ENCODE results near the gene PSME2.

- no peak for TF ChIP-seq TCF7 (IDR thresholded peaks at IDR 0.05; ENCODE audit: borderline replicate concordance)
- TF ChIP-seq SMC3 (IDR thresholded peaks at IDR 0.05; ENCODE audit: borderline replicate concordance, low read length), result no peak
These were observed 35.9 kb upstream of the PSME2 start for GRCh38 chr14:24182110-24182882.
